ENCODE measurements around the gene SMYD3.
"Not testable (repeated sequence)": the region's sequence is repeated elsewhere in the genome, so short reads cannot be mapped to it uniquely, and the experiment has no call there.

The SMYD3 gene

GRCh38 chr1:246039584-246039983 is 467.5 kb downstream of the SMYD3 start:
- H3K4me1 Mint-ChIP-seq (ENCODE audit: low read depth), result peaks cover 2% of the 10 kb centered on the region
- no peak overlapping the region for H3K4me3 Mint-ChIP-seq
- peaks cover 9% of the 10 kb centered on the region for H3K36me3 Mint-ChIP-seq
- no peaks in the 10 kb centered on the region for H3K9me3 Mint-ChIP-seq (ENCODE audit: low read depth)
- H3K27ac Mint-ChIP-seq, result no peak overlapping the region
- no peaks in the 10 kb centered on the region for H3K27me3 Mint-ChIP-seq

GRCh38 chr1:246037832-246038231 is 469.2 kb downstream of the SMYD3 start:
- Mint-ChIP-seq H3K4me3 (no peak overlapping the region), H3K27me3 (no peaks in the 10 kb centered on the region), H3K27ac (no peak overlapping the region), H3K36me3 (peaks cover 2% of the 10 kb centered on the region), H3K9me3 (ENCODE audit: low read depth) (no peaks in the 10 kb centered on the region), H3K4me1 (ENCODE audit: low read depth) (peaks cover 2% of the 10 kb centered on the region)

GRCh38 chr1:246036175-246036574 is 470.9 kb downstream of the SMYD3 start:
- Mint-ChIP-seq H3K27me3 (no peaks in the 10 kb centered on the region), H3K4me1 (ENCODE audit: low read depth) (peaks cover 2% of the 10 kb centered on the region), H3K4me3 (no peak overlapping the region), H3K36me3 (peaks cover under 1% of the 10 kb centered on the region), H3K9me3 (ENCODE audit: low read depth) (no peaks in the 10 kb centered on the region), H3K27ac (no peak overlapping the region)

GRCh38 chr1:246035060-246035541 is 472.0 kb downstream of the SMYD3 start:
- Mint-ChIP-seq H3K4me1 (ENCODE audit: low read depth) (peaks cover 2% of the 10 kb centered on the region), H3K9me3 (ENCODE audit: low read depth) (peaks cover 2% of the 10 kb centered on the region), H3K36me3 (peaks cover 3% of the 10 kb centered on the region), H3K27me3 (no peaks in the 10 kb centered on the region), H3K27ac (no peak overlapping the region), H3K4me3 (no peak overlapping the region)

- H3K4me1 Mint-ChIP-seq (ENCODE audit: low read depth), result peaks cover 2% of the 10 kb centered on the region
- peaks cover 3% of the 10 kb centered on the region for H3K9me3 Mint-ChIP-seq (ENCODE audit: low read depth)
- H3K27ac Mint-ChIP-seq, result no peak overlapping the region
- no peak overlapping the region for H3K4me3 Mint-ChIP-seq
- no peaks in the 10 kb centered on the region for H3K27me3 Mint-ChIP-seq
- H3K36me3 Mint-ChIP-seq, result peaks cover 4% of the 10 kb centered on the region
These were observed 472.4 kb downstream of the SMYD3 start for GRCh38 chr1:246034630-246035029.

- Mint-ChIP-seq H3K36me3 (peaks cover 9% of the 10 kb centered on the region), H3K27ac (no peak overlapping the region), H3K9me3 (ENCODE audit: low read depth) (peaks cover 7% of the 10 kb centered on the region), H3K4me1 (ENCODE audit: low read depth) (no peaks in the 10 kb centered on the region), H3K27me3 (no peaks in the 10 kb centered on the region), H3K4me3 (no peak overlapping the region)
These were observed 474.1 kb downstream of the SMYD3 start for GRCh38 chr1:246032984-246033383.

- H3K4me3 Mint-ChIP-seq, result no peak overlapping the region
- no peaks in the 10 kb centered on the region for H3K4me1 Mint-ChIP-seq (ENCODE audit: low read depth)
- peaks cover 15% of the 10 kb centered on the region for H3K36me3 Mint-ChIP-seq
- no peaks in the 10 kb centered on the region for H3K27me3 Mint-ChIP-seq
- H3K27ac Mint-ChIP-seq, result no peak overlapping the region
- H3K9me3 Mint-ChIP-seq (ENCODE audit: low read depth), result peaks cover 7% of the 10 kb centered on the region
These were observed 475.0 kb downstream of the SMYD3 start for GRCh38 chr1:246032031-246032551.

GRCh38 chr1:246029616-246030015 is 477.5 kb downstream of the SMYD3 start:
- Mint-ChIP-seq H3K27me3 (no peaks in the 10 kb centered on the region), H3K4me3 (no peak overlapping the region), H3K36me3 (peaks cover 15% of the 10 kb centered on the region), H3K9me3 (ENCODE audit: low read depth) (peaks cover 7% of the 10 kb centered on the region), H3K27ac (no peak overlapping the region), H3K4me1 (ENCODE audit: low read depth) (no peaks in the 10 kb centered on the region)

GRCh38 chr1:246024118-246024517 is 483.0 kb downstream of the SMYD3 start:
- H3K36me3 Mint-ChIP-seq, result peaks cover 10% of the 10 kb centered on the region

GRCh38 chr1:246020211-246020954 is 486.7 kb downstream of the SMYD3 start:
- Mint-ChIP-seq H3K27me3 (no peaks in the 10 kb centered on the region), H3K27ac (no peak overlapping the region), H3K36me3 (no peaks in the 10 kb centered on the region), H3K4me3 (no peak overlapping the region), H3K4me1 (ENCODE audit: low read depth) (peaks cover 6% of the 10 kb centered on the region), H3K9me3 (ENCODE audit: low read depth) (no peaks in the 10 kb centered on the region)

More at GRCh38 chr1:246024118-246024517, 483.0 kb downstream of the SMYD3 start:
- H3K4me1 Mint-ChIP-seq (ENCODE audit: low read depth); H3K4me3 Mint-ChIP-seq; H3K27ac Mint-ChIP-seq; H3K27me3 Mint-ChIP-seq; H3K9me3 Mint-ChIP-seq (ENCODE audit: low read depth): not testable (repeated sequence)

- Mint-ChIP-seq H3K36me3 (no peaks in the 10 kb centered on the region), H3K27me3 (no peaks in the 10 kb centered on the region), H3K27ac (no peak overlapping the region), H3K4me1 (ENCODE audit: low read depth) (no peaks in the 10 kb centered on the region), H3K9me3 (ENCODE audit: low read depth) (no peaks in the 10 kb centered on the region), H3K4me3 (no peak overlapping the region)
These were observed 488.9 kb downstream of the SMYD3 start for GRCh38 chr1:246018146-246018545.

- Mint-ChIP-seq H3K4me3 (no peak overlapping the region), H3K4me1 (ENCODE audit: low read depth) (no peaks in the 10 kb centered on the region), H3K27ac (no peak overlapping the region), H3K9me3 (ENCODE audit: low read depth) (no peaks in the 10 kb centered on the region), H3K36me3 (no peaks in the 10 kb centered on the region), H3K27me3 (no peaks in the 10 kb centered on the region)
These were observed 494.7 kb downstream of the SMYD3 start for GRCh38 chr1:246012341-246012740.

- H3K4me1 Mint-ChIP-seq (ENCODE audit: low read depth), result no peaks in the 10 kb centered on the region
These were observed 496.7 kb downstream of the SMYD3 start for GRCh38 chr1:246010386-246010785.

GRCh38 chr1:246008363-246008831 is 498.7 kb downstream of the SMYD3 start:
- Mint-ChIP-seq H3K4me3 (no peak overlapping the region), H3K4me1 (ENCODE audit: low read depth) (no peaks in the 10 kb centered on the region), H3K9me3 (ENCODE audit: low read depth) (no peaks in the 10 kb centered on the region), H3K27me3 (no peaks in the 10 kb centered on the region), H3K27ac (no peak overlapping the region), H3K36me3 (peaks cover 2% of the 10 kb centered on the region)

More at GRCh38 chr1:246010386-246010785, 496.7 kb downstream of the SMYD3 start:
- H3K4me3 Mint-ChIP-seq, result no peak overlapping the region
- no peaks in the 10 kb centered on the region for H3K9me3 Mint-ChIP-seq (ENCODE audit: low read depth)
- peaks cover 2% of the 10 kb centered on the region for H3K36me3 Mint-ChIP-seq
- no peaks in the 10 kb centered on the region for H3K27me3 Mint-ChIP-seq
- no peak overlapping the region for H3K27ac Mint-ChIP-seq

GRCh38 chr1:246005067-246005466 is 502.0 kb downstream of the SMYD3 start:
- Mint-ChIP-seq H3K4me3 (no peak overlapping the region), H3K27ac (no peak overlapping the region), H3K9me3 (ENCODE audit: low read depth) (no peaks in the 10 kb centered on the region), H3K27me3 (no peaks in the 10 kb centered on the region), H3K4me1 (ENCODE audit: low read depth) (no peaks in the 10 kb centered on the region), H3K36me3 (peaks cover 2% of the 10 kb centered on the region)

All from activated naive CD8-positive, alpha-beta T cell (primary cell).